HepG2 (cell line): Measurements from ENCODE around the gene PFKFB2. TPM values are rescaled to one million over a fixed set of nuclear protein-coding genes. Genes with fewer than 3 reads are reported as not detected.

Experiments used
- AHR ChIP-seq: IDR thresholded peaks from 2 replicates; pipeline ENCODE4 v1.6.1; 2018; ENCODE audit warnings: missing genetic modification reagents, missing compliant biosample characterization
- CREM ChIP-seq, 2 experiments: sonication (generic) in 1 of 2; formaldehyde crosslinking in 1 of 2; IDR thresholded peaks; 2 replicates each; pipeline versions ENCODE4 v1.4.0 to v1.6.1; 2016 to 2020; ENCODE audit warnings: antibody characterized with exemption in 1 of 2, mild to moderate bottlenecking in 1 of 2, missing genetic modification reagents in 1 of 2
- DNMT3B ChIP-seq: conservative IDR thresholded peaks from 2 replicates; pipeline ENCODE4 v1.6.1; 2016; ENCODE audit warnings: missing biosample characterization, control low read depth
- FOXC1 ChIP-seq: sonication (generic); formaldehyde crosslinking; IDR thresholded peaks from 2 replicates; pipeline ENCODE4 v1.8.0; 2022; ENCODE audit warnings: mild to moderate bottlenecking, missing genetic modification reagents, borderline replicate concordance
- GABPB1 ChIP-seq: IDR thresholded peaks from 2 replicates; pipeline ENCODE4 v1.6.1; 2016; ENCODE audit warnings: mild to moderate bottlenecking, missing genetic modification reagents, moderate library complexity, missing compliant biosample characterization
- HMG20A ChIP-seq: IDR thresholded peaks from 2 replicates; pipeline ENCODE4 v1.6.1; 2016; ENCODE audit warnings: borderline replicate concordance
- ISX ChIP-seq: sonication (generic); formaldehyde crosslinking; conservative IDR thresholded peaks from 2 replicates; pipeline ENCODE4 v1.5.0; 2020; ENCODE audit warnings: missing genetic modification reagents
- KDM6A ChIP-seq: IDR thresholded peaks from 2 replicates; pipeline ENCODE4 v1.6.1; 2016; ENCODE audit warnings: low read depth
- MLLT10 ChIP-seq: sonication (generic); formaldehyde crosslinking; IDR thresholded peaks from 2 replicates; pipeline ENCODE4 v1.4.0; 2020; ENCODE audit warnings: missing genetic modification reagents
- MTA1 ChIP-seq: sonication (generic); formaldehyde crosslinking; IDR thresholded peaks from 2 replicates; pipeline ENCODE4 v1.4.0; 2020; ENCODE audit warnings: missing genetic modification reagents, mild to moderate bottlenecking, borderline replicate concordance
- NCOR1 ChIP-seq: fragments of 200-600 bp; sonication (generic); IDR thresholded peaks from 2 replicates; pipeline ENCODE4 v1.7.0; 2017; ENCODE audit warnings: antibody characterized with exemption, low read length, borderline replicate concordance
- RARG ChIP-seq: sonication (generic); formaldehyde crosslinking; IDR thresholded peaks from 2 replicates; pipeline ENCODE4 v1.4.0; 2020; ENCODE audit warnings: low read depth, mild to moderate bottlenecking, missing genetic modification reagents
- SALL2 ChIP-seq: sonication (generic); formaldehyde crosslinking; IDR thresholded peaks from 2 replicates; pipeline ENCODE4 v1.8.1; 2023; ENCODE audit warnings: mild to moderate bottlenecking, missing genetic modification reagents, inconsistent platforms
- SP1 ChIP-seq, 2 experiments: fragments of 450-650 bp in 1 of 2; sonication (generic) in 1 of 2; formaldehyde crosslinking in 1 of 2; IDR thresholded peaks; 2 replicates each; pipeline versions ENCODE4 v1.4.0 to v1.6.1; 2016 to 2020; ENCODE audit warnings: missing genetic modification reagents in 1 of 2
- ZNF296 ChIP-seq: sonication (generic); formaldehyde crosslinking; conservative IDR thresholded peaks from 2 replicates; pipeline ENCODE4 v1.5.0; 2020; ENCODE audit warnings: mild to moderate bottlenecking, missing genetic modification reagents
- ZNF343 ChIP-seq: sonication (generic); formaldehyde crosslinking; IDR thresholded peaks from 2 replicates; pipeline ENCODE4 v1.4.0; 2020; ENCODE audit warnings: mild to moderate bottlenecking, missing genetic modification reagents
- ZNF367 ChIP-seq: sonication (generic); formaldehyde crosslinking; IDR thresholded peaks from 2 replicates; pipeline ENCODE4 v1.4.0; 2020; ENCODE audit warnings: missing genetic modification reagents, borderline replicate concordance
- ZNF562 ChIP-seq: sonication (generic); formaldehyde crosslinking; IDR thresholded peaks from 2 replicates; pipeline ENCODE4 v1.8.0; 2022; ENCODE audit warnings: missing genetic modification reagents, borderline replicate concordance
- ZNF766 ChIP-seq: sonication (generic); formaldehyde crosslinking; IDR thresholded peaks from 2 replicates; pipeline ENCODE4 v1.5.0; 2020; ENCODE audit warnings: missing genetic modification reagents, borderline replicate concordance
- ZSCAN31 ChIP-seq: sonication (generic); formaldehyde crosslinking; IDR thresholded peaks from 2 replicates; pipeline ENCODE4 v1.5.0; 2020; ENCODE audit warnings: low read depth, mild to moderate bottlenecking, missing genetic modification reagents
- polyA plus RNA-seq, 8 experiments: library from polyadenylated mRNA; depleted of rRNA in 3 of 8; stranded (reverse) in 7 of 8; unstranded in 1 of 8; fragments of >200 nt; fragmentation: Illumina TruSeq in 4 of 8; extraction: Trizol in 4 of 8; gene quantifications; 2 replicates each; pipeline versions ENCODE4 v1.2.1 to v1.2.3, GENCODE V29; 2011 to 2016; ENCODE audit warnings: low read depth in 4 of 8, missing spikeins in 1 of 8, mixed read lengths in 1 of 8; ENCODE audit not compliant: insufficient read depth in 1 of 8
- total RNA-seq, 5 experiments: library from RNA; depleted of rRNA; stranded (reverse); fragments of >200 nt; fragmentation: Illumina TruSeq; extraction: Trizol; gene quantifications; 2 replicates each; pipeline ENCODE4 v1.2.3, GENCODE V29; 2016; ENCODE audit warnings: low read depth in 1 of 5
- TF ChIP-seq, protein P1 (sequence below): sonication (generic); formaldehyde crosslinking; IDR thresholded peaks from 2 replicates; pipeline ENCODE4 v1.8.0; 2022; ENCODE audit warnings: mild to moderate bottlenecking, missing genetic modification reagents, moderate library complexity
- TF ChIP-seq, protein P2 (sequence below): sonication (generic); formaldehyde crosslinking; IDR thresholded peaks from 2 replicates; pipeline ENCODE4 v1.4.0; 2020; ENCODE audit warnings: missing genetic modification reagents
- TF ChIP-seq, protein P3 (sequence below): sonication (generic); formaldehyde crosslinking; IDR thresholded peaks from 2 replicates; pipeline ENCODE4 v1.4.0; 2020; ENCODE audit warnings: mild to moderate bottlenecking, missing genetic modification reagents
- TF ChIP-seq, protein P4 (sequence below): sonication (generic); formaldehyde crosslinking; IDR thresholded peaks from 2 replicates; pipeline ENCODE4 v1.4.0; 2020; ENCODE audit warnings: missing genetic modification reagents
- TF ChIP-seq, protein P5 (sequence below): IDR thresholded peaks from 2 replicates; pipeline ENCODE4 v1.6.1; 2012; ENCODE audit warnings: inconsistent platforms
- TF ChIP-seq, protein P6 (sequence below): sonication (generic); formaldehyde crosslinking; IDR thresholded peaks from 2 replicates; pipeline ENCODE4 v1.8.1; 2023; ENCODE audit warnings: mild to moderate bottlenecking, missing genetic modification reagents, borderline replicate concordance

PFKFB2 gene
- total and polyA plus RNA-seq, 2 of the 13 experiments (the other 11 are each of a cell fraction or from before 2014, with no cell fraction given): 4.6 to 10.6 TPM

DNA sequence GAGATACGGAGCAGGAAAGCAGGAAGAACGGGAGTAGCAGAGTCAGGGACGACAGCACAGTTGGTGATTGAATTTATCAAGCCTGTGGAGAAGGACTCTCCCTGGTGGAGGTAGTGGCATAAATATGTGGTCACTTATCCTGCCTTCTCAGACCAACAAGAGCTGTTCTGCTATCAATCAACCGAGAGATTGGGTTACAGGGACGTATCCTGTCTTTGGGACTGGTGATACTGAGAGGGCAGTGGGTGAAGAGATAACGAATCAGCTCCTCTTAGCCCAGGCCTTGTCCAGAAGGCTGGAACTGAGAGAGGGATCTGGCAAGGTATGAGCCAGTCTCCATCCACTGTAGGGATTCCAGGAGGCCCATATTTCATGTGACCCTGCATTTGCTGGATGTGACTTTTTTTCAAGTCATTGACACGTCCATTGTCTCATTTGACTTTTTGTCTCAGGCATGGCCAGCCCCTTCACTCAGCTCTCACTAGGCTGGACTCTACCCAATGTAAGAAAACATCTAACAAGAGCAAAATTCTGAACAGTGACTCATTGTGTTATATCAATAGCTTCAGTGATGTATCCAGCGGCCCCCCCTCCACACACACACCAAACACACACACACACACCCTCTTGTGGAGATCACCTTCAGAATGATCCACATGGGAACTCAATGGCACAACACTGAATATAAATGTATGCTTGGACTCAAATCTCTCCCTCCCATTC lies 31.8 kb upstream of the PFKFB2 start (continued):
- no peak for TF ChIP-seq ZNF766
- TF ChIP-seq GABPB1 (CRISPR knock-in tag): no peak
- TF ChIP-seq ZNF367 (CRISPR knock-in tag): no peak
- TF ChIP-seq, protein P1, sequence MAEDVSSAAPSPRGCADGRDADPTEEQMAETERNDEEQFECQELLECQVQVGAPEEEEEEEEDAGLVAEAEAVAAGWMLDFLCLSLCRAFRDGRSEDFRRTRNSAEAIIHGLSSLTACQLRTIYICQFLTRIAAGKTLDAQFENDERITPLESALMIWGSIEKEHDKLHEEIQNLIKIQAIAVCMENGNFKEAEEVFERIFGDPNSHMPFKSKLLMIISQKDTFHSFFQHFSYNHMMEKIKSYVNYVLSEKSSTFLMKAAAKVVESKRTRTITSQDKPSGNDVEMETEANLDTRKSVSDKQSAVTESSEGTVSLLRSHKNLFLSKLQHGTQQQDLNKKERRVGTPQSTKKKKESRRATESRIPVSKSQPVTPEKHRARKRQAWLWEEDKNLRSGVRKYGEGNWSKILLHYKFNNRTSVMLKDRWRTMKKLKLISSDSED (CRISPR knock-in tag): no peak
- TF ChIP-seq SP1 (IDR thresholded peaks at IDR 0.05): no peak
- no peak for TF ChIP-seq SP1 (CRISPR knock-in tag; IDR thresholded peaks at IDR 0.05)
- no peak for TF ChIP-seq ZSCAN31
- no peak for TF ChIP-seq ISX (CRISPR knock-in tag)
- no peak for TF ChIP-seq FOXC1 (CRISPR knock-in tag)
- TF ChIP-seq, protein P2, sequence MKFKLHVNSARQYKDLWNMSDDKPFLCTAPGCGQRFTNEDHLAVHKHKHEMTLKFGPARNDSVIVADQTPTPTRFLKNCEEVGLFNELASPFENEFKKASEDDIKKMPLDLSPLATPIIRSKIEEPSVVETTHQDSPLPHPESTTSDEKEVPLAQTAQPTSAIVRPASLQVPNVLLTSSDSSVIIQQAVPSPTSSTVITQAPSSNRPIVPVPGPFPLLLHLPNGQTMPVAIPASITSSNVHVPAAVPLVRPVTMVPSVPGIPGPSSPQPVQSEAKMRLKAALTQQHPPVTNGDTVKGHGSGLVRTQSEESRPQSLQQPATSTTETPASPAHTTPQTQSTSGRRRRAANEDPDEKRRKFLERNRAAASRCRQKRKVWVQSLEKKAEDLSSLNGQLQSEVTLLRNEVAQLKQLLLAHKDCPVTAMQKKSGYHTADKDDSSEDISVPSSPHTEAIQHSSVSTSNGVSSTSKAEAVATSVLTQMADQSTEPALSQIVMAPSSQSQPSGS (CRISPR knock-in tag): no peak
- no peak for TF ChIP-seq RARG (CRISPR knock-in tag)
- 0 out of 2 replicates have a peak, but pooled peaks have one; percentile 20 for TF ChIP-seq NCOR1
- TF ChIP-seq, protein P3, sequence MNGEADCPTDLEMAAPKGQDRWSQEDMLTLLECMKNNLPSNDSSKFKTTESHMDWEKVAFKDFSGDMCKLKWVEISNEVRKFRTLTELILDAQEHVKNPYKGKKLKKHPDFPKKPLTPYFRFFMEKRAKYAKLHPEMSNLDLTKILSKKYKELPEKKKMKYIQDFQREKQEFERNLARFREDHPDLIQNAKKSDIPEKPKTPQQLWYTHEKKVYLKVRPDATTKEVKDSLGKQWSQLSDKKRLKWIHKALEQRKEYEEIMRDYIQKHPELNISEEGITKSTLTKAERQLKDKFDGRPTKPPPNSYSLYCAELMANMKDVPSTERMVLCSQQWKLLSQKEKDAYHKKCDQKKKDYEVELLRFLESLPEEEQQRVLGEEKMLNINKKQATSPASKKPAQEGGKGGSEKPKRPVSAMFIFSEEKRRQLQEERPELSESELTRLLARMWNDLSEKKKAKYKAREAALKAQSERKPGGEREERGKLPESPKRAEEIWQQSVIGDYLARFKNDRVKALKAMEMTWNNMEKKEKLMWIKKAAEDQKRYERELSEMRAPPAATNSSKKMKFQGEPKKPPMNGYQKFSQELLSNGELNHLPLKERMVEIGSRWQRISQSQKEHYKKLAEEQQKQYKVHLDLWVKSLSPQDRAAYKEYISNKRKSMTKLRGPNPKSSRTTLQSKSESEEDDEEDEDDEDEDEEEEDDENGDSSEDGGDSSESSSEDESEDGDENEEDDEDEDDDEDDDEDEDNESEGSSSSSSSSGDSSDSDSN: no peak
- no peak for TF ChIP-seq MTA1 (CRISPR knock-in tag)
- TF ChIP-seq CREM (IDR thresholded peaks at IDR 0.05): no peak
- TF ChIP-seq CREM (CRISPR knock-in tag; IDR thresholded peaks at IDR 0.05): no peak
- no peak for TF ChIP-seq ZNF296 (CRISPR knock-in tag)
- TF ChIP-seq, protein P4, sequence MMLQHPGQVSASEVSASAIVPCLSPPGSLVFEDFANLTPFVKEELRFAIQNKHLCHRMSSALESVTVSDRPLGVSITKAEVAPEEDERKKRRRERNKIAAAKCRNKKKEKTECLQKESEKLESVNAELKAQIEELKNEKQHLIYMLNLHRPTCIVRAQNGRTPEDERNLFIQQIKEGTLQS: no peak
- TF ChIP-seq HMG20A (CRISPR knock-in tag): no peak; the same call in 1 of the 2 replicates
- TF ChIP-seq MLLT10 (CRISPR knock-in tag): no peak
- TF ChIP-seq KDM6A: no peak
- TF ChIP-seq, protein P5, sequence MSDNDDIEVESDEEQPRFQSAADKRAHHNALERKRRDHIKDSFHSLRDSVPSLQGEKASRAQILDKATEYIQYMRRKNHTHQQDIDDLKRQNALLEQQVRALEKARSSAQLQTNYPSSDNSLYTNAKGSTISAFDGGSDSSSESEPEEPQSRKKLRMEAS: peak; percentile 47; the same call in 1 of the 2 replicates
- no peak for TF ChIP-seq ZNF343 (CRISPR knock-in tag)
- no peak for TF ChIP-seq ZNF562
- TF ChIP-seq, protein P6, sequence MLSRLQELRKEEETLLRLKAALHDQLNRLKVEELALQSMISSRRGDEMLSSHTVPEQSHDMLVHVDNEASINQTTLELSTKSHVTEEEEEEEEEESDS (CRISPR knock-in tag): no peak
- no peak for TF ChIP-seq AHR (CRISPR knock-in tag)
- no peak for TF ChIP-seq DNMT3B
- no peak for TF ChIP-seq SALL2 (CRISPR knock-in tag)
